Mesendoderm (in vitro differentiated cells): ENCODE results near the gene ATF2.

Source experiments
- DNase-seq: peaks from one replicate; pipeline ENCODE4 v3.0.0; 2013
- H2AK5ac ChIP-seq: 2 replicates; pipeline ENCODE4 v1.6.1; 2013; ENCODE audit warnings: low read length, inconsistent platforms
- H2BK120ac ChIP-seq: 2 replicates; pipeline ENCODE4 v1.6.1; 2013; ENCODE audit warnings: low read depth, mild to moderate bottlenecking, low read length, moderate library complexity, mixed read lengths
- H2BK15ac ChIP-seq: replicated peaks from 2 replicates; pipeline ENCODE4 v1.6.1; 2013; ENCODE audit warnings: low read depth, mild to moderate bottlenecking, moderate library complexity
- H2BK5ac ChIP-seq: 2 replicates; pipeline ENCODE4 v1.6.1; 2013; ENCODE audit warnings: low read length, inconsistent platforms
- H3K18ac ChIP-seq: 2 replicates; pipeline ENCODE4 v1.6.1; 2013; ENCODE audit warnings: mild to moderate bottlenecking, low read length, mixed read lengths
- H3K23ac ChIP-seq: one replicate; pipeline ENCODE4 v1.6.1; 2013; ENCODE audit warnings: low read length
- H3K27ac ChIP-seq: 2 replicates; pipeline ENCODE4 v1.5.1; 2013; ENCODE audit warnings: low read depth, mild to moderate bottlenecking, inconsistent platforms, low read length, moderate library complexity
- H3K27me3 ChIP-seq: 2 replicates; pipeline ENCODE4 v1.6.1; 2013; ENCODE audit warnings: low read length, control low read depth, mild to moderate bottlenecking, inconsistent platforms; ENCODE audit not compliant: insufficient read depth, poor library complexity
- H3K36me3 ChIP-seq: 2 replicates; pipeline ENCODE4 v1.6.1; 2013; ENCODE audit warnings: low read length, inconsistent platforms; ENCODE audit not compliant: control insufficient read depth, insufficient read depth
- H3K4ac ChIP-seq: one replicate; pipeline ENCODE4 v1.6.1; 2013; ENCODE audit warnings: low read depth, mild to moderate bottlenecking, low read length, moderate library complexity
- H3K4me1 ChIP-seq: 2 replicates; pipeline ENCODE4 v1.6.1; 2013; ENCODE audit warnings: low read depth, low read length, inconsistent platforms; ENCODE audit not compliant: control insufficient read depth
- H3K4me2 ChIP-seq: 2 replicates; pipeline ENCODE4 v1.6.1; 2013; ENCODE audit warnings: low read length
- H3K4me3 ChIP-seq: 2 replicates; pipeline ENCODE4 v1.5.1; 2013; ENCODE audit warnings: mild to moderate bottlenecking, low read length
- H3K56ac ChIP-seq: one replicate; pipeline ENCODE4 v1.6.1; 2013; ENCODE audit warnings: low read length
- H3K79me1 ChIP-seq: 2 replicates; pipeline ENCODE4 v1.6.1; 2013; ENCODE audit warnings: low read length, inconsistent platforms
- H3K79me2 ChIP-seq: 2 replicates; pipeline ENCODE4 v1.6.1; 2013; ENCODE audit warnings: mild to moderate bottlenecking, low read length; ENCODE audit not compliant: control insufficient read depth, insufficient read depth
- H3K9ac ChIP-seq: 2 replicates; pipeline ENCODE4 v1.6.1; 2013; ENCODE audit warnings: low read length, inconsistent platforms
- H4K5ac ChIP-seq: one replicate; pipeline ENCODE4 v1.6.1; 2013; ENCODE audit warnings: low read length
- H4K8ac ChIP-seq: one replicate; pipeline ENCODE4 v1.6.1; 2013; ENCODE audit warnings: low read depth, mild to moderate bottlenecking, control low read depth, low read length, moderate library complexity
- WGBS: extraction: QIAGEN DNeasy Blood & Tissue Kit; methylation state at CpG from one replicate; pipeline ENCODE4 v1.1.7; 2013; ENCODE audit warnings: low lambda C conversion rate, missing lambda C conversion rate; ENCODE audit not compliant: insufficient coverage; ENCODE audit errors: extremely low coverage; 5-methylcytosine and 5-hydroxymethylcytosine counted together

ATF2 gene

GRCh38 chr2:175143191-175143590 lies 24.8 kb downstream of the ATF2 start:
- no peak overlapping the region for H3K23ac ChIP-seq
- H3K79me1 ChIP-seq = peaks cover 15% of the 10 kb centered on the region
- H3K27me3 ChIP-seq = no peaks in the 10 kb centered on the region
- H3K56ac ChIP-seq = no peak overlapping the region
- no peak overlapping the region for H2AK5ac ChIP-seq
- H3K18ac ChIP-seq = no peak overlapping the region
- WGBS = no CpG with 5 or more reads among the region's 1 CpG
- no peak overlapping the region for H3K27ac ChIP-seq
- H3K36me3 ChIP-seq = no peaks in the 10 kb centered on the region
- no peak overlapping the region for H2BK120ac ChIP-seq
- no peak overlapping the region for H3K4ac ChIP-seq
- no peaks in the 10 kb centered on the region for H3K4me1 ChIP-seq
- H4K5ac ChIP-seq = no peak overlapping the region
- no peak overlapping the region for H3K4me2 ChIP-seq
- no peak overlapping the region for H2BK15ac ChIP-seq
- peaks cover 27% of the 10 kb centered on the region for H3K79me2 ChIP-seq
- no peak overlapping the region for H3K9ac ChIP-seq
- no peak for DNase-seq
- H4K8ac ChIP-seq = no peak overlapping the region
- no peak overlapping the region for H2BK5ac ChIP-seq
- H3K4me3 ChIP-seq = no peak overlapping the region

- H3K4ac ChIP-seq = no peak overlapping the region
- H3K4me1 ChIP-seq = no peaks in the 10 kb centered on the region
- H2BK15ac ChIP-seq = no peak overlapping the region
- no peaks in the 10 kb centered on the region for H3K27me3 ChIP-seq
- H3K4me2 ChIP-seq = no peak overlapping the region
- H4K5ac ChIP-seq = no peak overlapping the region
- H3K79me2 ChIP-seq = peaks cover 23% of the 10 kb centered on the region
- H2BK120ac ChIP-seq = no peak overlapping the region
- no peak overlapping the region for H3K27ac ChIP-seq
- H4K8ac ChIP-seq = no peak overlapping the region
- H2AK5ac ChIP-seq = no peak overlapping the region
- no peak overlapping the region for H3K23ac ChIP-seq
- no peak overlapping the region for H3K56ac ChIP-seq
- no peak overlapping the region for H3K18ac ChIP-seq
- no peak overlapping the region for H3K9ac ChIP-seq
- no CpG with 5 or more reads among the region's 2 CpGs for WGBS
- no peaks in the 10 kb centered on the region for H3K36me3 ChIP-seq
- no peak overlapping the region for H3K4me3 ChIP-seq
- no peak for DNase-seq
- H3K79me1 ChIP-seq = peaks cover 11% of the 10 kb centered on the region
- no peak overlapping the region for H2BK5ac ChIP-seq
These were observed 27.7 kb downstream of the ATF2 start for GRCh38 chr2:175140332-175140731.

GRCh38 chr2:175137793-175138192 lies 30.2 kb downstream of the ATF2 start:
- Histone ChIP-seq H3K4me3 (no peak overlapping the region), H4K8ac (no peak overlapping the region), H3K23ac (no peak overlapping the region), H3K56ac (no peak overlapping the region), H3K18ac (no peak overlapping the region), H3K79me1 (peaks cover 4% of the 10 kb centered on the region), H3K9ac (no peak overlapping the region), H2BK5ac (no peak overlapping the region), H3K27me3 (no peaks in the 10 kb centered on the region), H2BK120ac (no peak overlapping the region), H3K79me2 (peaks cover 13% of the 10 kb centered on the region), H4K5ac (no peak overlapping the region), H3K4me1 (no peaks in the 10 kb centered on the region), H2BK15ac (no peak overlapping the region), H3K27ac (no peak overlapping the region), H3K36me3 (no peaks in the 10 kb centered on the region), H3K4me2 (no peak overlapping the region), H3K4ac (no peak overlapping the region), H2AK5ac (no peak overlapping the region)
- no CpG with 5 or more reads among the region's 2 CpGs for WGBS
- no peak for DNase-seq

GRCh38 chr2:175136334-175137215 lies 31.4 kb downstream of the ATF2 start:
- Histone ChIP-seq H3K4me1 (no peaks in the 10 kb centered on the region), H3K79me2 (peaks cover 12% of the 10 kb centered on the region), H3K27ac (no peak overlapping the region), H2BK120ac (no peak overlapping the region), H3K27me3 (no peaks in the 10 kb centered on the region), H4K8ac (no peak overlapping the region), H3K56ac (no peak overlapping the region), H3K36me3 (no peaks in the 10 kb centered on the region), H3K18ac (no peak overlapping the region), H3K4me3 (no peak overlapping the region), H3K4me2 (no peak overlapping the region), H4K5ac (no peak overlapping the region), H3K23ac (no peak overlapping the region), H2AK5ac (no peak overlapping the region), H3K4ac (no peak overlapping the region), H2BK15ac (no peak overlapping the region), H3K79me1 (peaks cover 4% of the 10 kb centered on the region), H2BK5ac (no peak overlapping the region), H3K9ac (no peak overlapping the region)
- no peak for DNase-seq

GRCh38 chr2:175135862-175136261 lies 32.1 kb downstream of the ATF2 start:
- no peak overlapping the region for H3K18ac ChIP-seq
- H2BK5ac ChIP-seq = no peak overlapping the region
- H2BK15ac ChIP-seq = no peak overlapping the region
- no peak overlapping the region for H3K9ac ChIP-seq
- no peak overlapping the region for H3K4me3 ChIP-seq
- no peaks in the 10 kb centered on the region for H3K36me3 ChIP-seq
- no CpG with 5 or more reads among the region's 2 CpGs for WGBS
- H3K4ac ChIP-seq = no peak overlapping the region
- H3K27ac ChIP-seq = no peak overlapping the region
- no peak overlapping the region for H3K56ac ChIP-seq
- no peak overlapping the region for H3K4me2 ChIP-seq
- peaks cover 9% of the 10 kb centered on the region for H3K79me2 ChIP-seq
- H3K27me3 ChIP-seq = no peaks in the 10 kb centered on the region
- no peak overlapping the region for H2AK5ac ChIP-seq
- peaks cover 2% of the 10 kb centered on the region for H3K79me1 ChIP-seq
- DNase-seq = no peak
- no peak overlapping the region for H4K5ac ChIP-seq
- H2BK120ac ChIP-seq = no peak overlapping the region
- H4K8ac ChIP-seq = no peak overlapping the region
- no peak overlapping the region for H3K23ac ChIP-seq
- peaks cover 2% of the 10 kb centered on the region for H3K4me1 ChIP-seq

- Histone ChIP-seq H3K36me3 (no peaks in the 10 kb centered on the region), H3K56ac (no peak overlapping the region), H3K9ac (no peak overlapping the region), H3K27me3 (no peaks in the 10 kb centered on the region), H3K4ac (no peak overlapping the region), H2BK120ac (no peak overlapping the region), H3K18ac (no peak overlapping the region), H3K79me1 (peaks cover 2% of the 10 kb centered on the region), H4K5ac (no peak overlapping the region), H2BK15ac (no peak overlapping the region), H3K4me2 (no peak overlapping the region), H3K4me1 (peaks cover 2% of the 10 kb centered on the region), H3K4me3 (no peak overlapping the region), H3K27ac (no peak overlapping the region), H2BK5ac (no peak overlapping the region), H3K23ac (no peak overlapping the region), H4K8ac (no peak overlapping the region), H2AK5ac (no peak overlapping the region), H3K79me2 (peaks cover 7% of the 10 kb centered on the region)
- WGBS = no CpG with 5 or more reads among the region's 3 CpGs
- DNase-seq = no peak
These were observed 32.8 kb downstream of the ATF2 start for GRCh38 chr2:175135177-175135576.
